HL-60 (cell line): ENCODE results near the gene SPATS2.

Experiments used
- DNase-seq, 2 experiments: peaks; one replicate each; pipeline ENCODE4 v3.0.0-alpha.2; 2010 to 2020; ENCODE audit warnings: low read depth in 1 of 2, low spot score in 1 of 2
- H3K27ac ChIP-seq: fragments of 250-450 bp; sonication (Bioruptor Pico); replicated peaks from 2 replicates; pipeline ENCODE4 v1.5.1; 2020; ENCODE audit warnings: mild to moderate bottlenecking, moderate library complexity
- H3K27me3 ChIP-seq: fragments of 250-450 bp; sonication (Bioruptor Pico); 2 replicates; pipeline ENCODE4 v1.5.1; 2021; ENCODE audit warnings: mild to moderate bottlenecking, moderate library complexity; ENCODE audit not compliant: insufficient read depth, poor library complexity, severe bottlenecking
- H3K4me3 ChIP-seq: replicated peaks from 2 replicates; pipeline ENCODE4 v1.5.1; 2011; ENCODE audit warnings: mild to moderate bottlenecking, control low read depth, low read length; ENCODE audit not compliant: insufficient read depth
- GABPA ChIP-seq: IDR thresholded peaks from 2 replicates; pipeline ENCODE4 v1.6.1; 2012; ENCODE audit warnings: low read depth
- POLR2AphosphoS5 ChIP-seq: IDR thresholded peaks from 2 replicates; pipeline ENCODE4 v1.6.1; 2012; ENCODE audit warnings: low read depth
- SPI1 ChIP-seq: IDR thresholded peaks from 2 replicates; pipeline ENCODE4 v1.6.1; 2012; ENCODE audit warnings: low read depth, mild to moderate bottlenecking, borderline replicate concordance
- TF ChIP-seq, protein P1 (sequence below): IDR thresholded peaks from one replicate; pipeline ENCODE4 v1.5.1; 2011; ENCODE audit warnings: low read length, control low read depth, inconsistent platforms; ENCODE audit not compliant: insufficient read depth
- TF ChIP-seq, protein P2 (sequence below): IDR thresholded peaks from 2 replicates; pipeline ENCODE4 v1.6.1; 2012; ENCODE audit warnings: low read depth; ENCODE audit not compliant: insufficient replicate concordance

SPATS2 gene

DNA sequence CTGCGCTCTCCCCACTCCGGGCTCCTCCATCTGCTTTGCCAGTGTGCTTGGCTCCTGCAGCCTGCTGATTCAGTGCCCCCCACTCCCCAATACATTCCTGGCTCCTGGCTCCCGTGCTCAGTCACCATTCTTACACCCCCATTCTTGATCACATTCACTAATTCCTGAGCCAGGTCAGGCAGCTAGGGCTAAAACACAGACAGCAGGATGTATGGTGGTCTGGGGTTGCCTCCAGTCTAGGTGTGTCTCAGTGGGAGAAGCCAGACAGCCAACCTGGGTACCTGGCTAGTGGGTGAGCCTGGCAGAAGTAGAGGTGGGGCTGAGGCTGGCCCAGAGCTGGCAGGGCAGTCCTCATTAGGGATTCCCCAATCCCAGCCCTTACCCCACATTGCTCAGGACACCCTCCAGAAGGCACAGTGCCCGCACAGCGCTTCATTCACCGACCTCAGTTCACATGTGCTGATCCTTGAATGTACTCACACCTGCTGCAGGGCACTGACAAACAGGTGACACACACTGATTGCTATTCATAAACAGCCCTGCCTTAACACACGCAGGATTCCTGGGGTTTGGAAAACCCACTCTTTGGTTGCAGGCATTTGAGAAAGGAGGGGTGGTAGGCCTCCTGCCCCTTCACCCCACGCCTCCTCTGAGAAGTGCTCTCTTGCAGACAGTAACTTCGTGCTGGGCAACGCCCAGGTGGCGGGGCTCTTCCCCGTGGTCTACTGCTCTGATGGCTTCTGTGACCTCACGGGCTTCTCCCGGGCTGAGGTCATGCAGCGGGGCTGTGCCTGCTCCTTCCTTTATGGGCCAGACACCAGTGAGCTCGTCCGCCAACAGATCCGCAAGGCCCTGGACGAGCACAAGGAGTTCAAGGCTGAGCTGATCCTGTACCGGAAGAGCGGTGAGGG is 173.2 kb downstream of the SPATS2 start:
- no peak overlapping the region for H3K4me3 ChIP-seq
- no peak overlapping the region for H3K27ac ChIP-seq
- no peak for DNase-seq
- TF ChIP-seq, protein P1, sequence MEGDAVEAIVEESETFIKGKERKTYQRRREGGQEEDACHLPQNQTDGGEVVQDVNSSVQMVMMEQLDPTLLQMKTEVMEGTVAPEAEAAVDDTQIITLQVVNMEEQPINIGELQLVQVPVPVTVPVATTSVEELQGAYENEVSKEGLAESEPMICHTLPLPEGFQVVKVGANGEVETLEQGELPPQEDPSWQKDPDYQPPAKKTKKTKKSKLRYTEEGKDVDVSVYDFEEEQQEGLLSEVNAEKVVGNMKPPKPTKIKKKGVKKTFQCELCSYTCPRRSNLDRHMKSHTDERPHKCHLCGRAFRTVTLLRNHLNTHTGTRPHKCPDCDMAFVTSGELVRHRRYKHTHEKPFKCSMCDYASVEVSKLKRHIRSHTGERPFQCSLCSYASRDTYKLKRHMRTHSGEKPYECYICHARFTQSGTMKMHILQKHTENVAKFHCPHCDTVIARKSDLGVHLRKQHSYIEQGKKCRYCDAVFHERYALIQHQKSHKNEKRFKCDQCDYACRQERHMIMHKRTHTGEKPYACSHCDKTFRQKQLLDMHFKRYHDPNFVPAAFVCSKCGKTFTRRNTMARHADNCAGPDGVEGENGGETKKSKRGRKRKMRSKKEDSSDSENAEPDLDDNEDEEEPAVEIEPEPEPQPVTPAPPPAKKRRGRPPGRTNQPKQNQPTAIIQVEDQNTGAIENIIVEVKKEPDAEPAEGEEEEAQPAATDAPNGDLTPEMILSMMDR = no peak
- TF ChIP-seq, protein P2, sequence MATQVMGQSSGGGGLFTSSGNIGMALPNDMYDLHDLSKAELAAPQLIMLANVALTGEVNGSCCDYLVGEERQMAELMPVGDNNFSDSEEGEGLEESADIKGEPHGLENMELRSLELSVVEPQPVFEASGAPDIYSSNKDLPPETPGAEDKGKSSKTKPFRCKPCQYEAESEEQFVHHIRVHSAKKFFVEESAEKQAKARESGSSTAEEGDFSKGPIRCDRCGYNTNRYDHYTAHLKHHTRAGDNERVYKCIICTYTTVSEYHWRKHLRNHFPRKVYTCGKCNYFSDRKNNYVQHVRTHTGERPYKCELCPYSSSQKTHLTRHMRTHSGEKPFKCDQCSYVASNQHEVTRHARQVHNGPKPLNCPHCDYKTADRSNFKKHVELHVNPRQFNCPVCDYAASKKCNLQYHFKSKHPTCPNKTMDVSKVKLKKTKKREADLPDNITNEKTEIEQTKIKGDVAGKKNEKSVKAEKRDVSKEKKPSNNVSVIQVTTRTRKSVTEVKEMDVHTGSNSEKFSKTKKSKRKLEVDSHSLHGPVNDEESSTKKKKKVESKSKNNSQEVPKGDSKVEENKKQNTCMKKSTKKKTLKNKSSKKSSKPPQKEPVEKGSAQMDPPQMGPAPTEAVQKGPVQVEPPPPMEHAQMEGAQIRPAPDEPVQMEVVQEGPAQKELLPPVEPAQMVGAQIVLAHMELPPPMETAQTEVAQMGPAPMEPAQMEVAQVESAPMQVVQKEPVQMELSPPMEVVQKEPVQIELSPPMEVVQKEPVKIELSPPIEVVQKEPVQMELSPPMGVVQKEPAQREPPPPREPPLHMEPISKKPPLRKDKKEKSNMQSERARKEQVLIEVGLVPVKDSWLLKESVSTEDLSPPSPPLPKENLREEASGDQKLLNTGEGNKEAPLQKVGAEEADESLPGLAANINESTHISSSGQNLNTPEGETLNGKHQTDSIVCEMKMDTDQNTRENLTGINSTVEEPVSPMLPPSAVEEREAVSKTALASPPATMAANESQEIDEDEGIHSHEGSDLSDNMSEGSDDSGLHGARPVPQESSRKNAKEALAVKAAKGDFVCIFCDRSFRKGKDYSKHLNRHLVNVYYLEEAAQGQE = no peak
- TF ChIP-seq GABPA (no peak), SPI1 (no peak), POLR2AphosphoS5 (no peak)
- peaks cover 26% of the 10 kb centered on the region for H3K27me3 ChIP-seq

DNA sequence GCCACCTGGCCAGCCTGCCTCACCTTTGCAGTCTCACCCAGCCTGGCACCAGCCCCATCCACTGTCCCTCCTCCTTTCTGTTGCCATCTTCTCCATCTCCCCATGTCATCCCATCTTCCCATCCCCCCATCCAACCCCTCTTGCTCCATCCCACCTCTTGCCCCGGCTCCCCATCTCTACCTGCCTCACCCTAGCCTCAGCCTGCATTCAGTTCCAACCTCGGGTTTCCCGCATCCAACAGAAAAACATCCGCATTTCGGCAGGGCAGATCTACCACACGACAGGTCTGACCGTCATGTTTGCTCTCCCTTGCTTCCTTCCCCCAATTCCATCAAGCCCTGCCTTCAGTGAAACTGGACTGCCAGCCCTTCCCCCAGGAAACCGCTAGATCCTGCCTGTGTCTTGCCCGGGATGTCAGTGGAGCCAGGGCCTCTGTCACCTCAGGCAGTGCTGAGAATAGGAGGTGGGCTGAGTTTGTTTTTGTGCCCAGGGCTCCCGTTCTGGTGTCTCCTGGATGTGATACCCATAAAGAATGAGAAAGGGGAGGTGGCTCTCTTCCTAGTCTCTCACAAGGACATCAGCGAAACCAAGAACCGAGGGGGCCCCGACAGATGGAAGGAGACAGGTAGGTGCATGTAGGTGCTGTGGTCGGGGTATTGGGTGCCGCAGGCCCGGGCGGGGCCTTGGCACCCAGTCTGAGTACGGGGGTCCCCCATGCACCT is 174.0 kb downstream of the SPATS2 start:
- H3K27ac ChIP-seq = no peak overlapping the region
- no peak overlapping the region for H3K4me3 ChIP-seq
- no peak for TF ChIP-seq GABPA
- TF ChIP-seq, protein P2 = no peak
- no peak for TF ChIP-seq SPI1
- TF ChIP-seq POLR2AphosphoS5 = no peak
- TF ChIP-seq, protein P1 = no peak
- peaks cover 26% of the 10 kb centered on the region for H3K27me3 ChIP-seq
- no peak for DNase-seq

DNA sequence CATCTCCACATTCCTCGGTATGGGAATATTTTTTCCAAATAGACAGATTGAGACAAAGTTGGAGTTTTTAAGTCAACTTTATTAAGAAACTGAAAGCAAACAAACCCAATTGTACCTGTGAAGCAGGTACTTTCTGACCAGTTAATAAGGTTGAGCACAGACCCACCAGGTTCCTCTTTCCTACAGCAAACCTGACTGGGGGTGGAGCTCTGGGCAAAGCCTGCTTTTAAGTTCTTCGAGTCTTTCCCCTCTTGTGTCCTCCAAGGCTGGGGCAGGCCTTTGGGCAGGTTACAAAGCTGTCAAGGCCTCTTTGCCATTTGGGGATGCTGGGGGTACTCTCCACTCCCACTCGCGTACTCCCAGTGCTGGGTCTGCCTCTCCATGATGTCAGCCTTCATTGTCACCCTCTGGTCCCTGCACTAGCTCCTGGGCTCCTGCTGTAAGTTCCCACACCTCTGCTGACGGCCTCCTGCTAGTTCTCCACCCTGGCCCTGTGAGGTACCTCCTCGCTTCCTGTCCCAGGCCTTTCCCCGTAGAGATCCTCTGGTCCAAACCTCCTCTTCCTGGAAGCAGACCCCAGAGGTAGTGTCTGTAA is 174.7 kb downstream of the SPATS2 start:
- TF ChIP-seq GABPA = no peak
- no peak for TF ChIP-seq POLR2AphosphoS5
- TF ChIP-seq, protein P1 = no peak
- TF ChIP-seq SPI1 = no peak
- TF ChIP-seq, protein P2 = no peak
- Histone ChIP-seq H3K27me3 (peaks cover 26% of the 10 kb centered on the region), H3K4me3 (no peak overlapping the region), H3K27ac (no peak overlapping the region)
- DNase-seq = no peak
